ENCODE measurements around the gene MFAP3. TPM values are rescaled to one million over a fixed set of nuclear protein-coding genes. Genes with fewer than 3 reads are reported as not detected.

Gene MFAP3
- total and polyA plus RNA-seq, 2 of the 13 experiments (the other 11 are each of a cell fraction or from before 2014, with no cell fraction given) = 12.1 to 28.3 TPM

- no peaks in the 10 kb centered on the region for H3K36me3 ChIP-seq (replicated peaks in 1 of 2; ENCODE audit: control insufficient read depth in 1 of 2, insufficient read depth in 2 of 2, low read length in 2 of 2)
- no TSS peak for BruUV-seq (replicated peaks)
- H3K9me3 ChIP-seq (ENCODE audit: low read length) = no peaks in the 10 kb centered on the region
- in situ Hi-C loops (cut with HindIII; ENCODE audit: extremely low pct_ligation_motif_present, low pct_unique_long_range_greater_than_20kb) = no loop called here
- H3K4me3 ChIP-seq (replicated peaks in 1 of 3; ENCODE audit: insufficient read depth in 1 of 3, low read depth in 2 of 3, low read length in 3 of 3) = no peak overlapping the region
- ChIA-PET CTCF (ENCODE audit: low intra/inter-chr PET ratio, low total read pairs) (no interaction called here), POLR2A (no interaction called here)
- no peaks in the 10 kb centered on the region for H4K20me1 ChIP-seq (ENCODE audit: insufficient read depth, low read length)
- no peak overlapping the region for H3K27ac ChIP-seq (ENCODE audit: extremely low read length, insufficient read depth, low read length)
- FAIRE-seq = no peak
- no peaks in the 10 kb centered on the region for H3K27me3 ChIP-seq (ENCODE audit: control insufficient read depth in 1 of 2, insufficient read depth in 2 of 2, low read length in 2 of 2)
- no peaks in the 10 kb centered on the region for H3K79me2 ChIP-seq (ENCODE audit: insufficient read depth, low read length)
- H3K4me2 ChIP-seq (ENCODE audit: low read depth, low read length) = no peak overlapping the region
- no peak for DNase-seq (ENCODE audit: low spot score)
- no peak overlapping the region for H3K9ac ChIP-seq (ENCODE audit: insufficient read depth, low read depth, low read length)
- H2AFZ ChIP-seq (ENCODE audit: low read length) = no peak overlapping the region
- no peak for ATAC-seq
- TF ChIP-seq ZNF556 (CRISPR knock-in tag; IDR thresholded peaks at IDR 0.05; ENCODE audit: borderline replicate concordance) = no peak
- TF ChIP-seq TBX3 (IDR thresholded peaks at IDR 0.05; ENCODE audit: borderline replicate concordance) = no peak
- no peak for TF ChIP-seq FOXM1 (CRISPR knock-in tag; IDR thresholded peaks at IDR 0.05)
- no peak for TF ChIP-seq PHF20 (CRISPR knock-in tag; IDR thresholded peaks at IDR 0.05)
- TF ChIP-seq DPF2 (CRISPR knock-in tag; IDR thresholded peaks at IDR 0.05; ENCODE audit: borderline replicate concordance, low read depth) = no peak
- TF ChIP-seq ZNF7 (CRISPR knock-in tag; IDR thresholded peaks at IDR 0.05) = no peak
- no peak for TF ChIP-seq SETDB1 (CRISPR knock-in tag; IDR thresholded peaks at IDR 0.05; ENCODE audit: borderline replicate concordance)
- TF ChIP-seq ZSCAN29 (CRISPR knock-in tag; conservative IDR thresholded peaks at IDR 0.05) = no peak
- TF ChIP-seq ZNF776 (CRISPR knock-in tag; IDR thresholded peaks at IDR 0.05) = no peak
- no peak for TF ChIP-seq ZNF709 (CRISPR knock-in tag; IDR thresholded peaks at IDR 0.05)
- TF ChIP-seq TCF12 (IDR thresholded peaks at IDR 0.05) = no peak
- TF ChIP-seq TCF12 (CRISPR knock-in tag; IDR thresholded peaks at IDR 0.05) = no peak
- intact Hi-C loops (cut with micrococcal nuclease; ENCODE audit: unreplicated experiment) = no loop called here
- no peaks in the 10 kb centered on the region for H3K4me1 ChIP-seq (ENCODE audit: insufficient read depth, low read length)
Observed at GRCh38 chr5:154000703-154001102, 38.1 kb upstream of the MFAP3 start.

- H3K4me1 ChIP-seq (ENCODE audit: insufficient read depth, low read length) = no peaks in the 10 kb centered on the region
- no peak for FAIRE-seq
- 95% methylated on average over 4 of the region's 4 CpGs for WGBS (ENCODE audit: low lambda C conversion rate)
Observed at GRCh38 chr5:154002093-154002492, 36.7 kb upstream of the MFAP3 start.

More at GRCh38 chr5:154002093-154002492, 36.7 kb upstream of the MFAP3 start:
- CTCF ChIA-PET (ENCODE audit: low intra/inter-chr PET ratio, low total read pairs) = no interaction called here
- H3K79me2 ChIP-seq (ENCODE audit: insufficient read depth, low read length) = no peaks in the 10 kb centered on the region
- in situ Hi-C loops (cut with HindIII; ENCODE audit: extremely low pct_ligation_motif_present, low pct_unique_long_range_greater_than_20kb) = no loop called here
- H3K27me3 ChIP-seq (ENCODE audit: control insufficient read depth in 1 of 2, insufficient read depth in 2 of 2, low read length in 2 of 2) = no peaks in the 10 kb centered on the region
- no peak overlapping the region for H3K4me3 ChIP-seq (replicated peaks in 1 of 3; ENCODE audit: insufficient read depth in 1 of 3, low read depth in 2 of 3, low read length in 3 of 3)
- no peak for ATAC-seq
- no peak overlapping the region for H3K27ac ChIP-seq (ENCODE audit: extremely low read length, insufficient read depth, low read length)
- no peak overlapping the region for H2AFZ ChIP-seq (ENCODE audit: low read length)
- no peak overlapping the region for H3K9ac ChIP-seq (ENCODE audit: insufficient read depth, low read depth, low read length)
- POLR2A ChIA-PET = no interaction called here
- no peaks in the 10 kb centered on the region for H3K36me3 ChIP-seq (replicated peaks in 1 of 2; ENCODE audit: control insufficient read depth in 1 of 2, insufficient read depth in 2 of 2, low read length in 2 of 2)
- no peaks in the 10 kb centered on the region for H3K9me3 ChIP-seq (ENCODE audit: low read length)
- DNase-seq (ENCODE audit: low spot score) = no peak
- H4K20me1 ChIP-seq (ENCODE audit: insufficient read depth, low read length) = no peaks in the 10 kb centered on the region
- no peak overlapping the region for H3K4me2 ChIP-seq (ENCODE audit: low read depth, low read length)
- intact Hi-C loops (cut with micrococcal nuclease; ENCODE audit: unreplicated experiment) = no loop called here
- TF ChIP-seq ELK4 (CRISPR knock-in tag; IDR thresholded peaks at IDR 0.05; ENCODE audit: borderline replicate concordance) (no peak), REXO4 (CRISPR knock-in tag; IDR thresholded peaks at IDR 0.05; ENCODE audit: borderline replicate concordance) (no peak), YEATS4 (CRISPR knock-in tag; IDR thresholded peaks at IDR 0.05; ENCODE audit: borderline replicate concordance) (no peak), MED1 (CRISPR knock-in tag; IDR thresholded peaks at IDR 0.05) (no peak), HINFP (CRISPR knock-in tag; IDR thresholded peaks at IDR 0.05; ENCODE audit: low read depth) (no peak)
- no TSS peak for BruUV-seq (replicated peaks)
